Pancreas (tissue), 10 donors: ENCODE measurements around the gene THSD1. TPM values are rescaled to one million over a fixed set of nuclear protein-coding genes. Genes with fewer than 3 reads are reported as not detected.

Source experiments
- ATAC-seq, 4 donors: fragments of 200-7000 bp; cut with Tn5 transposase; one replicate each; pipeline versions ENCODE4 v1.8.0 to v1.9.1; 2020; ENCODE audit warnings: mild to moderate bottlenecking in 4 of 4, moderate library complexity in 4 of 4
- DNase-seq, 6 donors: peaks; one replicate each; pipeline ENCODE4 v3.0.0-alpha.2; 2020
- FAIRE-seq: peaks from 2 replicates; lab custom pipeline; 2012; peaks lifted over from hg19 to GRCh38; lab: Jason Lieb, UNC
- H3K27ac ChIP-seq, 4 donors: fragments of 200-600 bp; sonication (generic); 1 replicate in 3 of 4; 2 replicates in 1 of 4; pipeline versions ENCODE4 v1.5.0 to v1.8.0; 2020
- H3K27me3 ChIP-seq, 4 donors: fragments of 200-600 bp; one replicate each; pipeline ENCODE4 v1.8.0; 2021
- H3K36me3 ChIP-seq, 3 donors: fragments of 200-600 bp; sonication (generic) in 1 of 3; one replicate each; pipeline versions ENCODE4 v1.5.0 to v1.8.0; 2020 to 2021
- H3K4me1 ChIP-seq, 3 donors: fragments of 200-600 bp; one replicate each; pipeline ENCODE4 v1.8.0; 2021
- H3K4me3 ChIP-seq, 4 donors: fragments of 200-600 bp; sonication (generic) in 2 of 4; one replicate each; pipeline versions ENCODE4 v1.5.0 to v1.8.0; 2020 to 2021
- H3K9me3 ChIP-seq, 4 donors: fragments of 200-600 bp; one replicate each; pipeline ENCODE4 v1.8.0; 2021
- CTCF ChIP-seq, 4 donors: fragments of 200-600 bp; sonication (generic) in 3 of 4; IDR thresholded peaks; one replicate each; pipeline versions ENCODE4 v1.5.0 to v1.8.0; 2021; ENCODE audit warnings: antibody characterized with exemption in 4 of 4
- WGBS, 2 donors: extraction: QIAGEN DNeasy Blood & Tissue Kit; methylation state at CpG; one replicate each; pipeline ENCODE4 v1.1.7; 2013; 5-methylcytosine and 5-hydroxymethylcytosine counted together
- intact Hi-C, 3 donors: fragments of 100-400 bp; cut with DNase I; formaldehyde crosslinking; loops; one replicate each; pipeline versions ENCODE4 v1.11.1 to v1.14.2; 2022
- polyA plus RNA-seq, 2 donors: library from polyadenylated mRNA; stranded (reverse); fragments of 200-250 nt; gene quantifications; one replicate each; pipeline ENCODE4 v1.2.3, GENCODE V29; 2013
- total RNA-seq, 6 donors: library from RNA; stranded (reverse); fragmentation: NEBNext Ultra II Directional in 4 of 6; extraction: Animal tissue kit (Norgen Biotek cat#: 25700) in 4 of 6; gene quantifications; one replicate each; pipeline versions ENCODE4 v1.2.1 to v1.2.4, GENCODE V29; 2021 to 2023
- donor health status: healthy with polysubstance abuse.
- donor health status: DM: no; HTN: no; CAD: no; lungs with moderate emphysema.
- donor health status: DM: no; HTN: no; CAD: no.
- donor health status: control.
- donor health status: control.
- donor health status: Bipolar disorder and iron deficiency.
- donor health status: DM: yes; HTN: yes; CAD: no.
- donor health status: DM: no; HTN: no; CAD: no.
- donor health status: DM: no; HTN: no; CAD: no.
- donor health status: DM: yes; HTN: yes; CAD: no.

The THSD1 gene
- total and polyA plus RNA-seq, 8 donors = 0.41 to 1.9 (median 1.0) TPM

GRCh38 chr13:52449331-52450011 is 43.5 kb upstream of the THSD1 start:
- no peak for TF ChIP-seq CTCF (IDR thresholded peaks at IDR 0.05)
- Histone ChIP-seq H3K27ac (peak overlapping the region; percentile 86 to 97 (median 95)), H3K4me1 (peaks cover 0 to 26% (median 9%) of the 10 kb centered on the region in 3 donors), H3K9me3 (no peaks in the 10 kb centered on the region), H3K27me3 (no peaks in the 10 kb centered on the region), H3K4me3 (peak overlapping the region; percentile 79 to 95 (median 86)), H3K36me3 (no peaks in the 10 kb centered on the region)
- no peak for FAIRE-seq
- DNase-seq = no peak
- 4% methylated on average over 10 of the region's 10 CpGs for WGBS, 2 donors
- no peak for ATAC-seq
- intact Hi-C loops = no loop called here

GRCh38 chr13:52447815-52448552 is 42.0 kb upstream of the THSD1 start:
- 75 to 89% methylated on average over 5 of the region's 5 CpGs for WGBS, 2 donors
- H3K27ac ChIP-seq = no peak overlapping the region
- ATAC-seq = no peak
- no peaks in the 10 kb centered on the region for H3K27me3 ChIP-seq
- no peaks in the 10 kb centered on the region for H3K9me3 ChIP-seq
- no peak overlapping the region for H3K4me3 ChIP-seq
- intact Hi-C loops = no loop called here
- TF ChIP-seq CTCF (IDR thresholded peaks at IDR 0.05) = no peak
- peaks cover 0 to 22% (median 9%) of the 10 kb centered on the region in 3 donors for H3K4me1 ChIP-seq
- no peaks in the 10 kb centered on the region for H3K36me3 ChIP-seq
- FAIRE-seq = no peak
- DNase-seq = no peak

GRCh38 chr13:52447354-52447753 is 41.4 kb upstream of the THSD1 start:
- Histone ChIP-seq H3K4me3 (no peak overlapping the region), H3K4me1 (peaks cover 0 to 22% (median 9%) of the 10 kb centered on the region in 3 donors), H3K9me3 (no peaks in the 10 kb centered on the region), H3K36me3 (no peaks in the 10 kb centered on the region), H3K27me3 (no peaks in the 10 kb centered on the region), H3K27ac (no peak overlapping the region)
- DNase-seq (no peak), ATAC-seq (no peak), FAIRE-seq (no peak)
- WGBS, 2 donors = 89 to 91% methylated on average over 2 of the region's 2 CpGs
- intact Hi-C loops = no loop called here
- TF ChIP-seq CTCF (IDR thresholded peaks at IDR 0.05) = no peak

- H3K27ac ChIP-seq = no peak overlapping the region
Measured at GRCh38 chr13:52446265-52446664, 40.3 kb upstream of the THSD1 start.

More at GRCh38 chr13:52446265-52446664, 40.3 kb upstream of the THSD1 start:
- peaks cover 0 to 22% (median 9%) of the 10 kb centered on the region in 3 donors for H3K4me1 ChIP-seq
- H3K36me3 ChIP-seq = no peaks in the 10 kb centered on the region
- no peak overlapping the region for H3K4me3 ChIP-seq
- ATAC-seq (no peak), FAIRE-seq (no peak), DNase-seq (no peak)
- no peak for TF ChIP-seq CTCF (IDR thresholded peaks at IDR 0.05)
- WGBS, 2 donors = 80 to 95% methylated on average over 1 of the region's 1 CpG
- intact Hi-C loops = no loop called here
- H3K9me3 ChIP-seq = no peaks in the 10 kb centered on the region
- no peaks in the 10 kb centered on the region for H3K27me3 ChIP-seq
